GM21447 (cell line): Measurements from ENCODE around the gene FYCO1.
A peak's percentile ranks its signal among the peaks of the same experiment; 100 is the strongest.

ENCODE experiments used
- ATAC-seq: cut with Tn5 transposase; IDR thresholded peaks from one replicate; pipeline ENCODE4 v1.9.1; 2021; ENCODE audit not compliant: unreplicated experiment

FYCO1 gene

GRCh38 chr3:45965653-45966052, 30.0 kb downstream of the FYCO1 start:
- no peak for ATAC-seq

GRCh38 chr3:45965253-45965652, 30.4 kb downstream of the FYCO1 start:
- ATAC-seq = no peak

- ATAC-seq = peak; percentile 44
Observed at GRCh38 chr3:45964139-45964538, 31.5 kb downstream of the FYCO1 start.

GRCh38 chr3:45962033-45962432, 33.6 kb downstream of the FYCO1 start:
- ATAC-seq = peak; percentile 58

- no peak for ATAC-seq
Observed at GRCh38 chr3:45960289-45960688, 35.3 kb downstream of the FYCO1 start.

GRCh38 chr3:45959201-45959600, 36.4 kb downstream of the FYCO1 start:
- no peak for ATAC-seq

GRCh38 chr3:45958321-45958791, 37.3 kb downstream of the FYCO1 start:
- no peak for ATAC-seq

- no peak for ATAC-seq
Observed at GRCh38 chr3:45957586-45957985, 38.0 kb downstream of the FYCO1 start.

GRCh38 chr3:45955706-45956105, 39.9 kb downstream of the FYCO1 start:
- no peak for ATAC-seq

GRCh38 chr3:45955017-45955647, 40.5 kb downstream of the FYCO1 start:
- ATAC-seq = no peak

GRCh38 chr3:45954306-45954705, 41.3 kb downstream of the FYCO1 start:
- ATAC-seq = no peak

- no peak for ATAC-seq
Observed at GRCh38 chr3:45953536-45953935, 42.1 kb downstream of the FYCO1 start.

- ATAC-seq = no peak
Observed at GRCh38 chr3:45952456-45952855, 43.2 kb downstream of the FYCO1 start.

GRCh38 chr3:45951946-45952345, 43.7 kb downstream of the FYCO1 start:
- no peak for ATAC-seq

- ATAC-seq = no peak
Observed at GRCh38 chr3:45950686-45951600, 44.7 kb downstream of the FYCO1 start.

- ATAC-seq = no peak
Observed at GRCh38 chr3:45950131-45950530, 45.5 kb downstream of the FYCO1 start.

GRCh38 chr3:45949432-45949831, 46.2 kb downstream of the FYCO1 start:
- ATAC-seq = no peak

- ATAC-seq = no peak
Observed at GRCh38 chr3:45948881-45949280, 46.7 kb downstream of the FYCO1 start.

GRCh38 chr3:45948311-45948781, 47.3 kb downstream of the FYCO1 start:
- ATAC-seq = no peak

- ATAC-seq = no peak
Observed at GRCh38 chr3:45947361-45947760, 48.3 kb downstream of the FYCO1 start.

GRCh38 chr3:45946875-45947274, 48.7 kb downstream of the FYCO1 start:
- no peak for ATAC-seq

GRCh38 chr3:45946307-45946706, 49.3 kb downstream of the FYCO1 start:
- ATAC-seq = no peak
